ENCODE results near the gene ATP6V0C.
"Not testable (repeated sequence)": the region's sequence is repeated elsewhere in the genome, so short reads cannot be mapped to it uniquely, and the experiment has no call there.

DNA sequence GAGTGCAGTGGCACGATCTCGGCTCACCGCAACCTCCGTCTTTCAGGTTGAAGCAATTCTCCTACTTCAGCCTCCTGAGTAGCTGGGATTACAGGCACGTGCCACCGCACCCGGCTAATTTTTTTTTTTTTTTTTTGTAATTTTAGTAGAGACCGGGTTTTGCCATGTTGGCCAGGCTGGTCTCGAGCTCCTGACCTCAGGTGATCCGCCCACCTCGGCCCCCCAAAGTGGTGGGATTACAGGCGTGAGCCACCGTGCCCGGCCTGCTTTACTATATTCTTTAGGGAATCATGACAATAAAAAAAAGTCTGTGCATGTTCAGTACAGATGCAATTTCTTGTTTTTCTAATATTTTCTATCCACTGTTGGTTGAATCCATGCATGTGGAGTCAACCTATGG, 30.0 kb downstream of the ATP6V0C start:
- TF ChIP-seq, protein P1, sequence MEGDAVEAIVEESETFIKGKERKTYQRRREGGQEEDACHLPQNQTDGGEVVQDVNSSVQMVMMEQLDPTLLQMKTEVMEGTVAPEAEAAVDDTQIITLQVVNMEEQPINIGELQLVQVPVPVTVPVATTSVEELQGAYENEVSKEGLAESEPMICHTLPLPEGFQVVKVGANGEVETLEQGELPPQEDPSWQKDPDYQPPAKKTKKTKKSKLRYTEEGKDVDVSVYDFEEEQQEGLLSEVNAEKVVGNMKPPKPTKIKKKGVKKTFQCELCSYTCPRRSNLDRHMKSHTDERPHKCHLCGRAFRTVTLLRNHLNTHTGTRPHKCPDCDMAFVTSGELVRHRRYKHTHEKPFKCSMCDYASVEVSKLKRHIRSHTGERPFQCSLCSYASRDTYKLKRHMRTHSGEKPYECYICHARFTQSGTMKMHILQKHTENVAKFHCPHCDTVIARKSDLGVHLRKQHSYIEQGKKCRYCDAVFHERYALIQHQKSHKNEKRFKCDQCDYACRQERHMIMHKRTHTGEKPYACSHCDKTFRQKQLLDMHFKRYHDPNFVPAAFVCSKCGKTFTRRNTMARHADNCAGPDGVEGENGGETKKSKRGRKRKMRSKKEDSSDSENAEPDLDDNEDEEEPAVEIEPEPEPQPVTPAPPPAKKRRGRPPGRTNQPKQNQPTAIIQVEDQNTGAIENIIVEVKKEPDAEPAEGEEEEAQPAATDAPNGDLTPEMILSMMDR (IDR thresholded peaks at IDR 0.05; ENCODE audit: insufficient read depth, low read depth, low read length) = not testable (repeated sequence)
- TF ChIP-seq EZH2 (IDR thresholded peaks at IDR 0.05; ENCODE audit: insufficient read depth, low read length) = not testable (repeated sequence)
